ENCODE measurements around the gene TRIM46.

DNA sequence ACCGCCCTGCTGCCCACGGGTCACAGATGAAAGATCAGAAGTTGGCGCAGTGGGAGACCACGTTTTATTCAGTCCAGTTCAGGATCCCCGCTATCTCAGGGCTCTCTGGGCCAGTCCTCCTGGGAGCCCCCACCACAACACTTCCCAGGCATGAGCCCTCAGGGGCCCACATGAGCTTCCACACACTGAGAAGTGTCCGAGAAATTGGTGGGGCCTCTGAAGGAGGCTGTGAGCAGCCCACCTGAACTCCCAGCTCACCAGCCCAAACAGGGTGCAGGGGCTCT is 12.1 kb downstream of the TRIM46 start:
- TF ChIP-seq, protein P1, sequence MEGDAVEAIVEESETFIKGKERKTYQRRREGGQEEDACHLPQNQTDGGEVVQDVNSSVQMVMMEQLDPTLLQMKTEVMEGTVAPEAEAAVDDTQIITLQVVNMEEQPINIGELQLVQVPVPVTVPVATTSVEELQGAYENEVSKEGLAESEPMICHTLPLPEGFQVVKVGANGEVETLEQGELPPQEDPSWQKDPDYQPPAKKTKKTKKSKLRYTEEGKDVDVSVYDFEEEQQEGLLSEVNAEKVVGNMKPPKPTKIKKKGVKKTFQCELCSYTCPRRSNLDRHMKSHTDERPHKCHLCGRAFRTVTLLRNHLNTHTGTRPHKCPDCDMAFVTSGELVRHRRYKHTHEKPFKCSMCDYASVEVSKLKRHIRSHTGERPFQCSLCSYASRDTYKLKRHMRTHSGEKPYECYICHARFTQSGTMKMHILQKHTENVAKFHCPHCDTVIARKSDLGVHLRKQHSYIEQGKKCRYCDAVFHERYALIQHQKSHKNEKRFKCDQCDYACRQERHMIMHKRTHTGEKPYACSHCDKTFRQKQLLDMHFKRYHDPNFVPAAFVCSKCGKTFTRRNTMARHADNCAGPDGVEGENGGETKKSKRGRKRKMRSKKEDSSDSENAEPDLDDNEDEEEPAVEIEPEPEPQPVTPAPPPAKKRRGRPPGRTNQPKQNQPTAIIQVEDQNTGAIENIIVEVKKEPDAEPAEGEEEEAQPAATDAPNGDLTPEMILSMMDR (IDR thresholded peaks at IDR 0.05; ENCODE audit: insufficient read depth, low read depth, low read length) = no peak
- no peak for TF ChIP-seq EZH2 (IDR thresholded peaks at IDR 0.05; ENCODE audit: insufficient read depth, low read length)

All from astrocyte (in vitro differentiated cells and primary cell).